HG02885 (cell line): ENCODE results near the gene GNG4.
"Not testable (repeated sequence)": the region's sequence is repeated elsewhere in the genome, so short reads cannot be mapped to it uniquely, and the experiment has no call there.

Experiments used
- ATAC-seq: cut with Tn5 transposase; IDR thresholded peaks from one replicate; pipeline ENCODE4 v1.9.1; 2021; ENCODE audit warnings: mild to moderate bottlenecking; ENCODE audit not compliant: unreplicated experiment, poor library complexity

Gene GNG4

GRCh38 chr1:235650341-235651169 is 971 bp upstream of the GNG4 start:
- no peak for ATAC-seq

GRCh38 chr1:235648954-235649367 is 623 bp downstream of the GNG4 start:
- peak; percentile 75 for ATAC-seq

GRCh38 chr1:235648407-235648907 is 1.1 kb downstream of the GNG4 start:
- no peak for ATAC-seq

- not testable (repeated sequence) for ATAC-seq
Measured at GRCh38 chr1:235647537-235647936, 2.0 kb downstream of the GNG4 start.

- ATAC-seq: no peak
Measured at GRCh38 chr1:235646463-235646862, 3.1 kb downstream of the GNG4 start.

- ATAC-seq: no peak
Measured at GRCh38 chr1:235644693-235645305, 4.8 kb downstream of the GNG4 start.

GRCh38 chr1:235643837-235644692 is 5.5 kb downstream of the GNG4 start:
- no peak for ATAC-seq

GRCh38 chr1:235642943-235643371 is 6.6 kb downstream of the GNG4 start:
- no peak for ATAC-seq

GRCh38 chr1:235642011-235642942 is 7.3 kb downstream of the GNG4 start:
- peak; percentile 84 for ATAC-seq

- ATAC-seq: no peak
Measured at GRCh38 chr1:235640580-235640979, 9.0 kb downstream of the GNG4 start.

- ATAC-seq: no peak
Measured at GRCh38 chr1:235639226-235640205, 10.1 kb downstream of the GNG4 start.

- ATAC-seq: not testable (repeated sequence)
Measured at GRCh38 chr1:235638612-235639011, 11.0 kb downstream of the GNG4 start.

GRCh38 chr1:235637756-235638534 is 11.6 kb downstream of the GNG4 start:
- no peak for ATAC-seq

- ATAC-seq: no peak
Measured at GRCh38 chr1:235635938-235636662, 13.5 kb downstream of the GNG4 start.

GRCh38 chr1:235632506-235633401 is 16.8 kb downstream of the GNG4 start:
- peak; percentile 96 for ATAC-seq

- ATAC-seq: no peak
Measured at GRCh38 chr1:235631816-235632215, 17.8 kb downstream of the GNG4 start.
